K562 (cell line): ENCODE measurements around the gene BTBD1. TPM values are rescaled to one million over a fixed set of nuclear protein-coding genes. Genes with fewer than 3 reads are reported as not detected.
A peak's percentile ranks its signal among the peaks of the same experiment; 100 is the strongest.

ENCODE experiments used
- BDP1 ChIP-seq: IDR thresholded peaks from 3 replicates; pipeline ENCODE4 v1.6.1; 2011; ENCODE audit not compliant: insufficient read length, insufficient read depth
- BMI1 ChIP-seq: fragments of 150-350 bp; IDR thresholded peaks from 2 replicates; pipeline ENCODE4 v1.6.1; 2014; ENCODE audit warnings: low read length
- COPS2 ChIP-seq: fragments of 450-650 bp; conservative IDR thresholded peaks from 2 replicates; pipeline ENCODE4 v1.6.1; 2016; ENCODE audit warnings: mild to moderate bottlenecking, moderate library complexity
- CREB1 ChIP-seq, 2 experiments: sonication (generic) in 1 of 2; formaldehyde crosslinking in 1 of 2; IDR thresholded peaks; 2 replicates each; pipeline versions ENCODE4 v1.6.1 to v1.8.0; 2012 to 2022; ENCODE audit warnings: inconsistent platforms in 1 of 2, mild to moderate bottlenecking in 1 of 2, missing genetic modification reagents in 1 of 2, moderate library complexity in 1 of 2
- E4F1 ChIP-seq: fragments of 250-450 bp; sonication (Bioruptor Pico); IDR thresholded peaks from 2 replicates; pipeline ENCODE4 v1.5.0; 2021; ENCODE audit warnings: mild to moderate bottlenecking, borderline replicate concordance
- ELK3 ChIP-seq: fragments of 450-650 bp; formaldehyde crosslinking; IDR thresholded peaks from 2 replicates; pipeline ENCODE4 v1.4.0; 2020; ENCODE audit warnings: mild to moderate bottlenecking
- HSF4 ChIP-seq: fragments of 250-450 bp; sonication (Bioruptor Pico); IDR thresholded peaks from 2 replicates; pipeline ENCODE4 v2.1.2; 2022; ENCODE audit warnings: mild to moderate bottlenecking, moderate library complexity, borderline replicate concordance
- MAFG ChIP-seq: fragments of 450-650 bp; conservative IDR thresholded peaks from 2 replicates; pipeline ENCODE4 v1.6.1; 2016; ENCODE audit warnings: missing genetic modification characterization, missing compliant biosample characterization
- NR0B1 ChIP-seq: fragments of 450-650 bp; IDR thresholded peaks from one replicate; pipeline ENCODE4 v1.6.1; 2018; ENCODE audit warnings: mild to moderate bottlenecking, moderate library complexity; ENCODE audit not compliant: partially characterized antibody
- POLR2H ChIP-seq: IDR thresholded peaks from 2 replicates; pipeline ENCODE4 v1.6.1; 2016; ENCODE audit warnings: missing genetic modification characterization, low read depth, mild to moderate bottlenecking, control low read depth, missing compliant biosample characterization, moderate library complexity
- SP1 ChIP-seq: sonication (generic); formaldehyde crosslinking; IDR thresholded peaks from 2 replicates; pipeline ENCODE4 v1.8.1; 2022; ENCODE audit warnings: mild to moderate bottlenecking, missing genetic modification reagents
- STAT6 ChIP-seq: sonication (generic); formaldehyde crosslinking; IDR thresholded peaks from 2 replicates; pipeline ENCODE4 v1.8.1; 2023; ENCODE audit warnings: mild to moderate bottlenecking, missing genetic modification reagents
- TCF3 ChIP-seq: sonication (generic); formaldehyde crosslinking; IDR thresholded peaks from 2 replicates; pipeline ENCODE4 v1.4.0; 2020; ENCODE audit warnings: mild to moderate bottlenecking, missing genetic modification reagents
- XRCC4 ChIP-seq: IDR thresholded peaks from one replicate; pipeline ENCODE4 v1.6.1; 2011; ENCODE audit not compliant: insufficient read depth, insufficient read length; ENCODE audit errors: extremely low read depth
- ZBTB7A ChIP-seq: IDR thresholded peaks from 2 replicates; pipeline ENCODE4 v1.6.1; 2011; ENCODE audit warnings: low read depth, mild to moderate bottlenecking, low read length, moderate library complexity, borderline replicate concordance; ENCODE audit not compliant: control insufficient read depth
- ZNF217 ChIP-seq: sonication (generic); formaldehyde crosslinking; IDR thresholded peaks from 2 replicates; pipeline ENCODE4 v1.8.0; 2022; ENCODE audit warnings: mild to moderate bottlenecking, missing genetic modification reagents
- ZNF583 ChIP-seq: fragments of 250-450 bp; sonication (Bioruptor Pico); IDR thresholded peaks from 2 replicates; pipeline ENCODE4 v1.4.0; 2020
- polyA plus RNA-seq, 8 experiments: library from polyadenylated mRNA; depleted of rRNA in 4 of 8; stranded (reverse) in 5 of 8; unstranded in 3 of 8; fragments of >200 nt; fragmentation: Nextera tagmentation in 2 of 8; fragmentation: Illumina TruSeq in 1 of 8; extraction: Ambion mirVana in 2 of 8; extraction: Trizol in 1 of 8; gene quantifications; 2 replicates each; pipeline versions ENCODE4 v1.2.1 to v1.2.3, GENCODE V29; 2011 to 2014; ENCODE audit warnings: inconsistent platforms in 1 of 8, missing spikeins in 1 of 8
- total RNA-seq, 7 experiments: library from RNA; depleted of rRNA in 6 of 7; stranded (reverse); fragments of >200 nt in 6 of 7; fragmentation: Illumina TruSeq in 2 of 7; extraction: Trizol in 2 of 7; gene quantifications; 2 replicates each; pipeline versions ENCODE4 v1.2.1 to v1.2.3, GENCODE V29; 2011 to 2021; ENCODE audit warnings: low replicate concordance in 1 of 7
- TF ChIP-seq, protein P1 (sequence below): fragments of 450-650 bp; formaldehyde crosslinking; conservative IDR thresholded peaks from 2 replicates; pipeline ENCODE4 v1.4.0; 2022; ENCODE audit warnings: mild to moderate bottlenecking, missing genetic modification characterization

BTBD1 gene
- total and polyA plus RNA-seq, 9 of the 15 experiments (the other 6 are each of a cell fraction or from before 2014, with no cell fraction given): 19.4 to 106 (median 90.4) TPM

GRCh38 chr15:83011271-83012075 lies 55.6 kb downstream of the BTBD1 start, which contains the start of gene C15orf40 (continued):
- TF ChIP-seq CREB1 (IDR thresholded peaks at IDR 0.05) (no peak; the same call in 1 of the 2 replicates), CREB1 (CRISPR knock-in tag; IDR thresholded peaks at IDR 0.05) (peak; percentile 68; the same call in 1 of the 2 replicates), E4F1 (no peak), BDP1 (no peak), NR0B1 (no peak), ZNF583 (CRISPR knock-in tag) (no peak), POLR2H (tag) (0 out of 2 replicates have a peak, but pooled peaks have one; percentile 57), SP1 (CRISPR knock-in tag) (peak; percentile 70; the same call in 1 of the 2 replicates), ZBTB7A (no peak), ZNF217 (no peak), MAFG (tag) (no peak), TCF3 (CRISPR knock-in tag) (peak; percentile 27), COPS2 (no peak), STAT6 (CRISPR knock-in tag) (no peak), HSF4 (CRISPR knock-in tag) (no peak), XRCC4 (no peak), BMI1 (no peak), ELK3 (CRISPR knock-in tag) (no peak)
- TF ChIP-seq, protein P1, sequence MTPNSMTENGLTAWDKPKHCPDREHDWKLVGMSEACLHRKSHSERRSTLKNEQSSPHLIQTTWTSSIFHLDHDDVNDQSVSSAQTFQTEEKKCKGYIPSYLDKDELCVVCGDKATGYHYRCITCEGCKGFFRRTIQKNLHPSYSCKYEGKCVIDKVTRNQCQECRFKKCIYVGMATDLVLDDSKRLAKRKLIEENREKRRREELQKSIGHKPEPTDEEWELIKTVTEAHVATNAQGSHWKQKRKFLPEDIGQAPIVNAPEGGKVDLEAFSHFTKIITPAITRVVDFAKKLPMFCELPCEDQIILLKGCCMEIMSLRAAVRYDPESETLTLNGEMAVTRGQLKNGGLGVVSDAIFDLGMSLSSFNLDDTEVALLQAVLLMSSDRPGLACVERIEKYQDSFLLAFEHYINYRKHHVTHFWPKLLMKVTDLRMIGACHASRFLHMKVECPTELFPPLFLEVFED: no peak
